NCI-H2196 treated with DMSO at 0.1 percent for 48 hours (cell line): Measurements from ENCODE around the gene AKAP12.

Experiments used
- DNase-seq: peaks from one replicate; lab custom pipeline; 2025; ENCODE audit not compliant: unreplicated experiment; lab: John Stamatoyannopoulos, UW

AKAP12 gene

GRCh38 chr6:151402228-151402627 is 162.5 kb downstream of the AKAP12 start:
- no peak for DNase-seq

- DNase-seq, result no peak
Measured at GRCh38 chr6:151403919-151404308, 164.1 kb downstream of the AKAP12 start.
